ENCODE measurements around the gene LCA5.

Gene LCA5

DNA sequence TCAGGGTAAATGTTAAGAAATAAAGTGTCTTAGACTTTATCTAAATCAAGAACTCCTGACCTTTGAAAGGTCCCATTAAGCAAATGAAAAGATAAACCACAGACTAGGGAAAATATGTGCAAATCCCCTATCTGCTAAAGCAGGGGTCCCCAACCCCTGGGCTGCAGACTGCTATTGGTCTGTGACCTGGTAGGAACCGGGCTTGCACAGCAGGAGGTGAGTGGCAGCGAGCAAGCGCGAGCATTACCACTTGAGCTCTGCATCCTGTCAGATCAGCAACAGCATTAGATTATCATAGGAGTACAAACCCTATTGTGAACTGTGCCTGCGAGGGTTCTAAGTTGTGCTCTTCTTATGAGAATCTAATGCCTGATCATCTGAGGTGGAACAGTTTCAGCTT, 42.4 kb downstream of the LCA5 start:
- Mint-ChIP-seq H3K27ac (ENCODE audit: low read depth) (no peak overlapping the region), H3K4me1 (no peaks in the 10 kb centered on the region), H3K9me3 (no peaks in the 10 kb centered on the region), H3K27me3 (no peaks in the 10 kb centered on the region), H3K4me3 (no peak overlapping the region), H3K36me3 (ENCODE audit: insufficient read depth) (no peaks in the 10 kb centered on the region)
- no peak for ATAC-seq (replicated peaks; ENCODE audit: extremely low read depth, poor library complexity, severe bottlenecking)
- no peak for DNase-seq (ENCODE audit: low spot score in 2 of 2)

GRCh38 chr6:79470728-79471127, 66.5 kb downstream of the LCA5 start:
- peaks cover 11% of the 10 kb centered on the region for H3K27me3 Mint-ChIP-seq
- no peaks in the 10 kb centered on the region for H3K9me3 Mint-ChIP-seq
- DNase-seq (ENCODE audit: low spot score in 2 of 2) (no peak), ATAC-seq (replicated peaks; ENCODE audit: extremely low read depth, poor library complexity, severe bottlenecking) (no peak)
- H3K36me3 Mint-ChIP-seq (ENCODE audit: insufficient read depth), result no peaks in the 10 kb centered on the region
- H3K4me1 Mint-ChIP-seq, result no peaks in the 10 kb centered on the region
- H3K27ac Mint-ChIP-seq (ENCODE audit: low read depth), result no peak overlapping the region
- H3K4me3 Mint-ChIP-seq, result no peak overlapping the region

GRCh38 chr6:79469376-79470246, 67.6 kb downstream of the LCA5 start:
- Mint-ChIP-seq H3K27ac (ENCODE audit: low read depth) (no peak overlapping the region), H3K4me1 (no peaks in the 10 kb centered on the region), H3K27me3 (peaks cover 11% of the 10 kb centered on the region), H3K4me3 (no peak overlapping the region), H3K36me3 (ENCODE audit: insufficient read depth) (no peaks in the 10 kb centered on the region), H3K9me3 (no peaks in the 10 kb centered on the region)
- DNase-seq (ENCODE audit: low spot score in 2 of 2) (no peak), ATAC-seq (replicated peaks; ENCODE audit: extremely low read depth, poor library complexity, severe bottlenecking) (no peak)

DNA sequence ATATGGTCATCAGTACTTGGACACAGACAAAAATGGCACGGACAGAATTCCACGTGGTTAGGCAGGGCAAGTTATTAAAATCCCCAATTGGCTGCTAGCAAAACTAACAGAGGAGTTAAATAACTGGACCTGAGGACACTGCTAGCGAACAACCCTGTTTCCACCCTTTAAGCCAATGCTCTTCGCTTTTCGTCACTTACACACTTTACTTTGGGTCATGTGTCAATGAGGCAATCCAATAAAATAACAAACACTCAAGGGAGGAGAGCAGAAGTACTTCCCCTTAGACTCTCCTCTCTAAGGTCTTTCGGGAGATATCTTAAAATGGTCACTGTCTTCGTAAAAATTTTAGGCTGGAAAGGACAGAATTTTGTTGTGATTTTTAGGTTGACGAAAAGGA, 68.6 kb downstream of the LCA5 start:
- H3K4me3 Mint-ChIP-seq, result no peak overlapping the region
- H3K36me3 Mint-ChIP-seq (ENCODE audit: insufficient read depth), result no peaks in the 10 kb centered on the region
- H3K9me3 Mint-ChIP-seq, result no peaks in the 10 kb centered on the region
- DNase-seq (ENCODE audit: low spot score in 2 of 2) (no peak), ATAC-seq (replicated peaks; ENCODE audit: extremely low read depth, poor library complexity, severe bottlenecking) (no peak)
- no peak overlapping the region for H3K27ac Mint-ChIP-seq (ENCODE audit: low read depth)
- no peaks in the 10 kb centered on the region for H3K4me1 Mint-ChIP-seq
- H3K27me3 Mint-ChIP-seq, result peaks cover 11% of the 10 kb centered on the region

GRCh38 chr6:79468116-79468515, 69.1 kb downstream of the LCA5 start:
- DNase-seq (ENCODE audit: low spot score in 2 of 2), result no peak
- Mint-ChIP-seq H3K4me3 (no peak overlapping the region), H3K9me3 (no peaks in the 10 kb centered on the region), H3K4me1 (no peaks in the 10 kb centered on the region), H3K36me3 (ENCODE audit: insufficient read depth) (no peaks in the 10 kb centered on the region), H3K27me3 (peaks cover 11% of the 10 kb centered on the region), H3K27ac (ENCODE audit: low read depth) (no peak overlapping the region)
- no peak for ATAC-seq (replicated peaks; ENCODE audit: extremely low read depth, poor library complexity, severe bottlenecking)

GRCh38 chr6:79467716-79468115, 69.5 kb downstream of the LCA5 start:
- no peaks in the 10 kb centered on the region for H3K4me1 Mint-ChIP-seq
- no peak overlapping the region for H3K27ac Mint-ChIP-seq (ENCODE audit: low read depth)
- H3K4me3 Mint-ChIP-seq, result no peak overlapping the region
- DNase-seq (ENCODE audit: low spot score in 2 of 2), result no peak
- no peaks in the 10 kb centered on the region for H3K36me3 Mint-ChIP-seq (ENCODE audit: insufficient read depth)
- no peaks in the 10 kb centered on the region for H3K9me3 Mint-ChIP-seq
- no peak for ATAC-seq (replicated peaks; ENCODE audit: extremely low read depth, poor library complexity, severe bottlenecking)
- peaks cover 11% of the 10 kb centered on the region for H3K27me3 Mint-ChIP-seq

DNA sequence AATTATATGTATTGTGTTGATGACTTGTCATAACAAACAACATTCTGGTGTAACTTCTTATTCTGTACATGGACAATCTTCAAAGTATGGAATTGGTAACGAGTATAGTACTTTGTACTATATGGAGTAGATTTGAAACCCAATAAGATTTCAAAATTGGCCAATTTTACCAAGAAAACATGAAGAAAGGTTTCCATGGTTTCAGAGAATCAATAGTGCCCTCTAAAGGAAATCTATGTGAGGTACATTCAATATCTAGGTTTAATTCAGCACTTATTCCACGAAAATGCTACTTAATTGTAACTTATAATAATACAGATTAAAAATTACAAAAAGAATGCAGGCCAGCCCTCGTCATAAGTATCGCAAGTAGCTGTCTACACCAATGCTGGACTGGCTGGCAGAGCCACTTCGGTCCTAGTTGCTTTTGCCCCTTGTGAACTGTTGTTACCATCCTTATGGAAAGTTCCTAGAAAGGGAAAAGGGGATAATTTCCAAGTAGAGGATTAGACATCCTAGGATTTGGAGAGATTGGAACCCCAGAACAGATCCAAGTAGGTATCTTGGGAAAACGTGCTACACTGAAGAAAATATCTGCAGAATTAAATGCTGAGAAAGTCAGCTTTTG, 70.9 kb downstream of the LCA5 start:
- H3K27ac Mint-ChIP-seq (ENCODE audit: low read depth), result no peak overlapping the region
- H3K4me1 Mint-ChIP-seq, result no peaks in the 10 kb centered on the region
- DNase-seq (ENCODE audit: low spot score in 2 of 2), result no peak
- peaks cover 11% of the 10 kb centered on the region for H3K27me3 Mint-ChIP-seq
- H3K36me3 Mint-ChIP-seq (ENCODE audit: insufficient read depth), result no peaks in the 10 kb centered on the region
- H3K4me3 Mint-ChIP-seq, result no peak overlapping the region
- no peak for ATAC-seq (replicated peaks; ENCODE audit: extremely low read depth, poor library complexity, severe bottlenecking)
- H3K9me3 Mint-ChIP-seq, result no peaks in the 10 kb centered on the region

DNA sequence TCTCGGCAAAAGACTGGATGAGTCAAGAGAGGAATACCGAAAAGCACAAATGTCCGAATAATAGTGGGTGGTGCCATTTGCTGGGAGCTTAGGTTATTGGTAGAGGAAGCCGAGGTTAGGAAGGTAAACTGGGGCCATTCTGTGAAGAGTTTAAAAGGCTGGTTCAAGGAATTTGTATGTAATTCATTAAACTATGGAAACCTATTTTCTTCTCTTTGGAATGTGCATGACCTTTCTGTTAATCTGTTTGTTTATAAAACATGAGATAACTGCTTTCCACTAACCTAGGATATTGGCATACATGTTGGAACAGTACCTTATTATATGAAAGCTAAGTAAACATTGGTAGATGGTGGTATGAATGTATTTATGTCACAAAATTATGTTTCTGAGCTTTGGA, 71.8 kb downstream of the LCA5 start:
- DNase-seq (ENCODE audit: low spot score in 2 of 2), result no peak
- H3K27me3 Mint-ChIP-seq, result peaks cover 11% of the 10 kb centered on the region
- no peaks in the 10 kb centered on the region for H3K36me3 Mint-ChIP-seq (ENCODE audit: insufficient read depth)
- no peak overlapping the region for H3K27ac Mint-ChIP-seq (ENCODE audit: low read depth)
- no peak overlapping the region for H3K4me3 Mint-ChIP-seq
- no peaks in the 10 kb centered on the region for H3K4me1 Mint-ChIP-seq
- H3K9me3 Mint-ChIP-seq, result no peaks in the 10 kb centered on the region
- ATAC-seq (replicated peaks; ENCODE audit: extremely low read depth, poor library complexity, severe bottlenecking), result no peak

DNA sequence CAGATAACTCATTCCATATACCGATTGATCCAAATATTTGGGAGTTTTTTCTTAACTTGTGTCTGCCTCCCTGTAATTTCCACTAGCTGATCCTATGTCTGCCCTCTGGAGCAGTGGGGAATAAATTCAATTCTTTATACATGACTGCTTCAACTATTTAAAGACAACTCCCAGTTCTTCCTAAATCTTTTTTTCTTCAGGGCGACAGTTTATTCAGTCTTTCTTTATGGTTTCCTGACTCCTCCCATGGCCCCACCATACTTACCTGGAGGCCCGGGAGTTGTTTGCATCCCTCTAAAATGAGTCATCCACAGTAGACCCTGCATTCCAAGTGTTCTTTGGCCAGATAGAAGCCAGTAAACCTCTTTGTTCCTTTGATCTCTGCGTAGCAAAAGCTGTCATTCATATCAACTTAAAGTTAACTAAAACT, 73.6 kb downstream of the LCA5 start:
- H3K27ac Mint-ChIP-seq (ENCODE audit: low read depth), result no peak overlapping the region
- no peaks in the 10 kb centered on the region for H3K4me1 Mint-ChIP-seq
- no peak overlapping the region for H3K4me3 Mint-ChIP-seq
- no peaks in the 10 kb centered on the region for H3K9me3 Mint-ChIP-seq
- no peaks in the 10 kb centered on the region for H3K36me3 Mint-ChIP-seq (ENCODE audit: insufficient read depth)
- no peak for DNase-seq (ENCODE audit: low spot score in 2 of 2)
- peaks cover 3% of the 10 kb centered on the region for H3K27me3 Mint-ChIP-seq
- ATAC-seq (replicated peaks; ENCODE audit: extremely low read depth, poor library complexity, severe bottlenecking), result no peak

DNA sequence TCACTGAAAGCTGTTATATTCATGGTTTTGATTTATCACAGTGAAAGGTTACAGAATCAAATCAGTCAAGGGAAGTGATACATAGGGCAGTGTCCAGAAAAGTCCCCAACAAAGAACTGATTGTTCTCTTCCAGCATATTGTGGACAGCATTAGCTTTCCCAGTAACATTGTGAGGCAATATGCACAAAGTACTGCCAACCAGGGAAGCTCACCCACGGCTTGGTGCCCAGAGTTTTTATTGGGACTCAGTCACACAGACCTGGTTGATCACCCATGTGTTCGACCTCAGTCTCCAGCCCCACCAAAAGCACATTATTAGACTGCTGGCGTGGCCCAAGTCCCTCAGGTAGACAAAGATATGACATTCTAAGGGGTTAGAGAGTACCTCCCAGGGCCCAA, 76.0 kb downstream of the LCA5 start:
- Mint-ChIP-seq H3K4me3 (no peak overlapping the region), H3K36me3 (ENCODE audit: insufficient read depth) (no peaks in the 10 kb centered on the region), H3K27me3 (no peaks in the 10 kb centered on the region), H3K4me1 (no peaks in the 10 kb centered on the region), H3K9me3 (no peaks in the 10 kb centered on the region), H3K27ac (ENCODE audit: low read depth) (no peak overlapping the region)
- DNase-seq (ENCODE audit: low spot score in 2 of 2) (no peak), ATAC-seq (replicated peaks; ENCODE audit: extremely low read depth, poor library complexity, severe bottlenecking) (no peak)

- Mint-ChIP-seq H3K4me3 (no peak overlapping the region), H3K4me1 (no peaks in the 10 kb centered on the region), H3K36me3 (ENCODE audit: insufficient read depth) (no peaks in the 10 kb centered on the region), H3K27ac (ENCODE audit: low read depth) (no peak overlapping the region), H3K9me3 (no peaks in the 10 kb centered on the region), H3K27me3 (no peaks in the 10 kb centered on the region)
- DNase-seq (ENCODE audit: low spot score in 2 of 2) (no peak), ATAC-seq (replicated peaks; ENCODE audit: extremely low read depth, poor library complexity, severe bottlenecking) (no peak)
Observed at GRCh38 chr6:79455446-79455845, 81.8 kb downstream of the LCA5 start.

DNA sequence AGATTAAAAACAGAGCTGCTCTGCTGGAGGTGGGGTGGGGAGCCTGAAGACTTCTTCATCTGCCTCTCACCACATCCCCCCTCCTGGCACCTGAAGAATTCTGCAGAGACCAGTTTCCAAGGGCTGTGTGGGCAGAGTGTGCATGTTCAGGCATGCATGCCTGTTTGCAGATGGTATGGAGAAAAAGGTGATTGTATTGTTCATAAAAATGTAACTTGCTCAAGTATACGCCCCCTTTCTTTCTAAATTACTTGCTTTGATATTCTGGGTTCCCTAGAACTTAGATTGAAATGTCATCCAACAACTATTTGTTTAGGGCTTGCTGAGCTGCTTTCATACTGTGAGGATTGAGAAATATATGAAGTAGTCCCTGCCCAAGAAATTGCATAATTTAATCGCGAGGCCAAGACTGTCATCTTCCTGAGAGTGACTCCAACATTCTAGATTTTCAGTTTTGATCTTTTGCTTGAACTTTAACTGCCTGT, 83.6 kb downstream of the LCA5 start:
- H3K27me3 Mint-ChIP-seq, result no peaks in the 10 kb centered on the region
- no peaks in the 10 kb centered on the region for H3K4me1 Mint-ChIP-seq
- no peak for ATAC-seq (replicated peaks; ENCODE audit: extremely low read depth, poor library complexity, severe bottlenecking)
- DNase-seq (ENCODE audit: low spot score in 2 of 2), result no peak
- no peaks in the 10 kb centered on the region for H3K36me3 Mint-ChIP-seq (ENCODE audit: insufficient read depth)
- H3K9me3 Mint-ChIP-seq, result no peaks in the 10 kb centered on the region
- no peak overlapping the region for H3K27ac Mint-ChIP-seq (ENCODE audit: low read depth)
- no peak overlapping the region for H3K4me3 Mint-ChIP-seq

- no peaks in the 10 kb centered on the region for H3K27me3 Mint-ChIP-seq
- H3K27ac Mint-ChIP-seq (ENCODE audit: low read depth), result no peak overlapping the region
- DNase-seq (ENCODE audit: low spot score in 2 of 2) (no peak), ATAC-seq (replicated peaks; ENCODE audit: extremely low read depth, poor library complexity, severe bottlenecking) (no peak)
- no peak overlapping the region for H3K4me3 Mint-ChIP-seq
- no peaks in the 10 kb centered on the region for H3K9me3 Mint-ChIP-seq
- no peaks in the 10 kb centered on the region for H3K36me3 Mint-ChIP-seq (ENCODE audit: insufficient read depth)
- H3K4me1 Mint-ChIP-seq, result no peaks in the 10 kb centered on the region
Observed at GRCh38 chr6:79450984-79451383, 86.2 kb downstream of the LCA5 start.

All from central memory CD8-positive, alpha-beta T cell (primary cell).